Tibial nerve (tissue), 4 donors: ENCODE results near the gene ZMYM4.

Experiments used
- EP300 ChIP-seq, 2 donors: sonication (generic); formaldehyde crosslinking; IDR thresholded peaks; one replicate each; pipeline ENCODE4 v1.6.1; 2017; ENCODE audit warnings: antibody characterized with exemption in 2 of 2, mild to moderate bottlenecking in 1 of 2
- POLR2A ChIP-seq, 2 donors: fragments of 450-650 bp; IDR thresholded peaks; one replicate each; pipeline ENCODE4 v1.6.1; 2017; ENCODE audit warnings: antibody characterized with exemption in 2 of 2, mild to moderate bottlenecking in 2 of 2, moderate library complexity in 2 of 2
- TF ChIP-seq, protein P1 (sequence below), 5 experiments: fragments of 200-600 bp in 3 of 5; fragments of 450-650 bp in 2 of 5; sonication (generic) in 3 of 5; IDR thresholded peaks; one replicate each; pipeline ENCODE4 v1.5.1; 2016 to 2019; ENCODE audit warnings: antibody characterized with exemption in 5 of 5, mild to moderate bottlenecking in 3 of 5, moderate library complexity in 2 of 5

DNA sequence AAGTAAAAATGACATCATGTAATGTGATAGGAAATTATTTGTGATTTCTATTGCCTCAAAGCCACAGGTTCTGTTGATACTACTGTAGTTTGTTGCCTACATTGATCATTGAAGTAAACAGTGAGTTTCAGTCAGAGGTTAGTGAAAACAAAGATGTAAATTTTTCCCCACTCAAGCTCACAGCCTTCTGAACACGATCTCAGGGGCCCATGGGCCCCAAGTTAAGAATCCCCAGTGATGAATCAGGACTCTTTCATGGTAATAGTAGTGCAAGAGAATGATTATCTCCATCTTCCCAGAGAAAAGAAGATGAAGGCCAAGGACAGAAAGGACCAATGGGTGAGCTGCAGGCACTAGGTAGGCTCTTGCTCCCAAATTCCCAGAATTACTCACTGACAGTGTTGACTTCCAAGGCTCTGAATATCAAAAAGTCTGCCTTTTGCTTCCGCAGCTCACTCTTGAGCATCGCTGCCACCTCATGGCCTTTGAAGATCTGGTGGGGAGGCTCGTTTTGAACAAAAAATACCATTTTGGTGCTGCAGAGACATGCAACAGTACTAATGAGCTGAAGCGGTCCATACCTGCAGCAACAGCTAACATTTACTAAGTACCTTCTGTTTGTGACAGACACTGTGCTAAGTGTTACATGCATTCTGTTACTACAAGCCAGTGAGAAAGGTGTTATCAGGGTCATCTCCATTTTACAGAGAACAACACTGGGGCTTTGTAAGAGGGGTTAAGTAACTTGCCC is 175.4 kb downstream of the ZMYM4 start:
- TF ChIP-seq EP300 (IDR thresholded peaks at IDR 0.05) = no peak
- TF ChIP-seq, protein P1, sequence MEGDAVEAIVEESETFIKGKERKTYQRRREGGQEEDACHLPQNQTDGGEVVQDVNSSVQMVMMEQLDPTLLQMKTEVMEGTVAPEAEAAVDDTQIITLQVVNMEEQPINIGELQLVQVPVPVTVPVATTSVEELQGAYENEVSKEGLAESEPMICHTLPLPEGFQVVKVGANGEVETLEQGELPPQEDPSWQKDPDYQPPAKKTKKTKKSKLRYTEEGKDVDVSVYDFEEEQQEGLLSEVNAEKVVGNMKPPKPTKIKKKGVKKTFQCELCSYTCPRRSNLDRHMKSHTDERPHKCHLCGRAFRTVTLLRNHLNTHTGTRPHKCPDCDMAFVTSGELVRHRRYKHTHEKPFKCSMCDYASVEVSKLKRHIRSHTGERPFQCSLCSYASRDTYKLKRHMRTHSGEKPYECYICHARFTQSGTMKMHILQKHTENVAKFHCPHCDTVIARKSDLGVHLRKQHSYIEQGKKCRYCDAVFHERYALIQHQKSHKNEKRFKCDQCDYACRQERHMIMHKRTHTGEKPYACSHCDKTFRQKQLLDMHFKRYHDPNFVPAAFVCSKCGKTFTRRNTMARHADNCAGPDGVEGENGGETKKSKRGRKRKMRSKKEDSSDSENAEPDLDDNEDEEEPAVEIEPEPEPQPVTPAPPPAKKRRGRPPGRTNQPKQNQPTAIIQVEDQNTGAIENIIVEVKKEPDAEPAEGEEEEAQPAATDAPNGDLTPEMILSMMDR (IDR thresholded peaks at IDR 0.05) = no peak
- TF ChIP-seq POLR2A (IDR thresholded peaks at IDR 0.05) = no peak
